Measurements from ENCODE around the gene ZNF664.

GRCh38 chr12:124010687-124011086 is 37.7 kb downstream of the ZNF664 start:
- TF ChIP-seq EZH2 (IDR thresholded peaks at IDR 0.05; ENCODE audit: insufficient read depth, poor library complexity, severe bottlenecking) = no peak
- no peak for TF ChIP-seq EZH2phosphoT487 (IDR thresholded peaks at IDR 0.05; ENCODE audit: insufficient read depth, low read depth)

All from GM23248 (cell line).